ENCODE measurements around the gene GAS6.

DNA sequence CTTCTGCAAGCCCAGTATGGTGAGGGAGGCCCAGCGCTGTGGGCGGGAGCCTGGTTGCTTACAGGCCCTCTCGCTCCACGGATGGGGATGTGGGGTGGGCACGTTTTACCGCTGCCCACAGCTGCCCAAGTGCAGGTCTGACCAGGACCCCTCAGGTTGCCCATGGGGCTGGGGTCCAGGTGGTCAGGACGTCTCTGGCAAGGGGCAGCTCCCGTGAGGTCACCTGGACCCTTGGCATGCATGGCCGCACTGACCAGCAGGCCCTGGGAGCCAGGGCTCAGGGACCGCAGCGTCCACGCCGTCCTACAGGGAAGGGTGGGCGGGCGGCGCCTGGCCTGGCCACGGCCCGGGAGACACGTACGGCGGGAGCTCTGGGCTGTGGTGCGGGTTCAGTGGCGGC, 32.8 kb downstream of the GAS6 start:
- TF ChIP-seq, protein P1, sequence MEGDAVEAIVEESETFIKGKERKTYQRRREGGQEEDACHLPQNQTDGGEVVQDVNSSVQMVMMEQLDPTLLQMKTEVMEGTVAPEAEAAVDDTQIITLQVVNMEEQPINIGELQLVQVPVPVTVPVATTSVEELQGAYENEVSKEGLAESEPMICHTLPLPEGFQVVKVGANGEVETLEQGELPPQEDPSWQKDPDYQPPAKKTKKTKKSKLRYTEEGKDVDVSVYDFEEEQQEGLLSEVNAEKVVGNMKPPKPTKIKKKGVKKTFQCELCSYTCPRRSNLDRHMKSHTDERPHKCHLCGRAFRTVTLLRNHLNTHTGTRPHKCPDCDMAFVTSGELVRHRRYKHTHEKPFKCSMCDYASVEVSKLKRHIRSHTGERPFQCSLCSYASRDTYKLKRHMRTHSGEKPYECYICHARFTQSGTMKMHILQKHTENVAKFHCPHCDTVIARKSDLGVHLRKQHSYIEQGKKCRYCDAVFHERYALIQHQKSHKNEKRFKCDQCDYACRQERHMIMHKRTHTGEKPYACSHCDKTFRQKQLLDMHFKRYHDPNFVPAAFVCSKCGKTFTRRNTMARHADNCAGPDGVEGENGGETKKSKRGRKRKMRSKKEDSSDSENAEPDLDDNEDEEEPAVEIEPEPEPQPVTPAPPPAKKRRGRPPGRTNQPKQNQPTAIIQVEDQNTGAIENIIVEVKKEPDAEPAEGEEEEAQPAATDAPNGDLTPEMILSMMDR (IDR thresholded peaks at IDR 0.05) = no peak
- TF ChIP-seq POLR2AphosphoS5 (IDR thresholded peaks at IDR 0.05; ENCODE audit: low read depth, low read length) (no peak), TCF7L2 (IDR thresholded peaks at IDR 0.05; ENCODE audit: low read depth, low read length) (no peak)
